Progenitor cell of endocrine pancreas (in vitro differentiated cells): Measurements from ENCODE around the gene LPCAT3. TPM values are rescaled to one million over a fixed set of nuclear protein-coding genes. Genes with fewer than 3 reads are reported as not detected.

ENCODE experiments used
- DNase-seq: peaks from one replicate; pipeline ENCODE4 v3.0.0; 2021; ENCODE audit warnings: low spot score; ENCODE audit not compliant: unreplicated experiment
- H3K27ac Mint-ChIP-seq: 2 replicates; pipeline ENCODE4 v1.8.0; 2021; ENCODE audit warnings: mild to moderate bottlenecking, moderate library complexity, mixed read lengths
- H3K27me3 Mint-ChIP-seq: 2 replicates; pipeline ENCODE4 v1.8.0; 2021; ENCODE audit warnings: mixed read lengths
- H3K36me3 Mint-ChIP-seq: 2 replicates; pipeline ENCODE4 v1.8.0; 2022; ENCODE audit warnings: mixed read lengths; ENCODE audit not compliant: insufficient read depth
- H3K4me1 Mint-ChIP-seq: 2 replicates; pipeline ENCODE4 v1.8.0; 2021; ENCODE audit warnings: low read depth, mixed read lengths
- H3K4me3 Mint-ChIP-seq: 2 replicates; pipeline ENCODE4 v1.8.0; 2021; ENCODE audit warnings: low read depth, mild to moderate bottlenecking, moderate library complexity, mixed read lengths
- H3K9me3 Mint-ChIP-seq: 2 replicates; pipeline ENCODE4 v1.8.0; 2021; ENCODE audit warnings: low read depth, mixed read lengths
- total RNA-seq: library from RNA; stranded (reverse); gene quantifications from 2 replicates; pipeline ENCODE4 v1.2.1, GENCODE V29; 2021
- TF ChIP-seq, protein P1 (sequence below): fragments of 200-600 bp; sonication (generic); IDR thresholded peaks from one replicate; pipeline ENCODE4 v1.5.0; 2021; ENCODE audit warnings: antibody characterized with exemption, mild to moderate bottlenecking; ENCODE audit not compliant: unreplicated experiment

The LPCAT3 gene
- total RNA-seq, 1 donor from 2014 or later = 81.8 TPM

DNA sequence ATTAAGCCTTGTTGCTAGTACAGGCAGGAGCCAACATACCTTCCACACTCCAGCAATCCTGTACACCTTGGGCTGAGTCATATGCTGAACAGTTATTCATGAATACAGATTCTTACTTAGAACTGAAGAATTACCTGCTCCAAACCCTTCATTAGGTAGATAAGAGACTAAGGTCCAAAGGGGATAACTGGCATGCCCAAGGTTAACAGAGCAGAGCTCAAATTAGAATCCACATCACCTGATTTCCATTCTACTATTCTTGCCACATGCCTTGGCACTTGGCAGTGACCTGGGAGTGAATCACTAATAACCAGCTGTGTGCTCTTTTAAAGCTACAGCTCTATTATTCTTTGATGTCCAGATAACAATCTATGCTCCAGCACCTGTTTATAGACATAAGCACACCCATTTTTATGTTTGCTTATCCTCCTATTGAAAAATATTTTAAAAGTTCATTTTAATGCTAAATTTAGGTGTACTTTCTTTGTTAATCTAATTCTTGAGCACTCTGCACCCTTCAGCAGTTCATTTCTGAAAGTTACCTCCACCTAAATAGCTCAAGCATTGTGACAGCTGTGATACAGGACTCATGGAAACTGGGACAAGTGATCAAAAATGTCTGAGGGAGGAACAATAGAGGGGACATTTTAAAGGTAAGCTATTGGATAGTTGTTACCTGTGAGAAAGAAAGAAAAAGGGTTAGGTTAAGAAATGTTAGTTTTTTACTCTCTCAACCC is 19.4 kb downstream of the LPCAT3 start:
- Mint-ChIP-seq H3K9me3 (no peaks in the 10 kb centered on the region), H3K4me3 (no peak overlapping the region), H3K36me3 (peaks cover 16% of the 10 kb centered on the region), H3K27me3 (no peaks in the 10 kb centered on the region), H3K4me1 (peaks cover 3% of the 10 kb centered on the region), H3K27ac (no peak overlapping the region)
- TF ChIP-seq, protein P1, sequence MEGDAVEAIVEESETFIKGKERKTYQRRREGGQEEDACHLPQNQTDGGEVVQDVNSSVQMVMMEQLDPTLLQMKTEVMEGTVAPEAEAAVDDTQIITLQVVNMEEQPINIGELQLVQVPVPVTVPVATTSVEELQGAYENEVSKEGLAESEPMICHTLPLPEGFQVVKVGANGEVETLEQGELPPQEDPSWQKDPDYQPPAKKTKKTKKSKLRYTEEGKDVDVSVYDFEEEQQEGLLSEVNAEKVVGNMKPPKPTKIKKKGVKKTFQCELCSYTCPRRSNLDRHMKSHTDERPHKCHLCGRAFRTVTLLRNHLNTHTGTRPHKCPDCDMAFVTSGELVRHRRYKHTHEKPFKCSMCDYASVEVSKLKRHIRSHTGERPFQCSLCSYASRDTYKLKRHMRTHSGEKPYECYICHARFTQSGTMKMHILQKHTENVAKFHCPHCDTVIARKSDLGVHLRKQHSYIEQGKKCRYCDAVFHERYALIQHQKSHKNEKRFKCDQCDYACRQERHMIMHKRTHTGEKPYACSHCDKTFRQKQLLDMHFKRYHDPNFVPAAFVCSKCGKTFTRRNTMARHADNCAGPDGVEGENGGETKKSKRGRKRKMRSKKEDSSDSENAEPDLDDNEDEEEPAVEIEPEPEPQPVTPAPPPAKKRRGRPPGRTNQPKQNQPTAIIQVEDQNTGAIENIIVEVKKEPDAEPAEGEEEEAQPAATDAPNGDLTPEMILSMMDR = no peak
- no peak for DNase-seq

DNA sequence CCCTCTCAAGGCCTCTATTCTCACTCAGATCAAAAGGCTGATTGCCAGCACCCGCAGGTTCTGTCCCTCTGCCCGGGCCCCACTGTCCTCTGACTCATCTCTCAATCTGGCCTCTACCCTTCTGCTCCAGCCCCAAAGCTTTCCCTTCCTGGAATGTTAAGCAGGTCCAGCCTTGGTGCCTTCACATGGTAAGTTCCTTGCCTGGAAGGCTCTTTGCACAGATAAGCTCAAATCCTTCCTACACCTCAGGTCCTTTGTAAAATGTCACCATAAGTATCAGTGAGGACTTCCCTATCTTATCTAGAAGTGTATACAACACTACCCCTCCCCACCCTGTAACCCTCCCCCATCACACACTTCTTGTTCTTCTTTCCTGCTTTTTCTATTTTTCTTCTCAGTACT is 22.2 kb downstream of the LPCAT3 start:
- Mint-ChIP-seq H3K27me3 (no peaks in the 10 kb centered on the region), H3K36me3 (peaks cover 16% of the 10 kb centered on the region), H3K4me1 (peaks cover 3% of the 10 kb centered on the region), H3K9me3 (no peaks in the 10 kb centered on the region), H3K4me3 (no peak overlapping the region), H3K27ac (no peak overlapping the region)
- TF ChIP-seq, protein P1 = no peak
- DNase-seq = no peak

DNA sequence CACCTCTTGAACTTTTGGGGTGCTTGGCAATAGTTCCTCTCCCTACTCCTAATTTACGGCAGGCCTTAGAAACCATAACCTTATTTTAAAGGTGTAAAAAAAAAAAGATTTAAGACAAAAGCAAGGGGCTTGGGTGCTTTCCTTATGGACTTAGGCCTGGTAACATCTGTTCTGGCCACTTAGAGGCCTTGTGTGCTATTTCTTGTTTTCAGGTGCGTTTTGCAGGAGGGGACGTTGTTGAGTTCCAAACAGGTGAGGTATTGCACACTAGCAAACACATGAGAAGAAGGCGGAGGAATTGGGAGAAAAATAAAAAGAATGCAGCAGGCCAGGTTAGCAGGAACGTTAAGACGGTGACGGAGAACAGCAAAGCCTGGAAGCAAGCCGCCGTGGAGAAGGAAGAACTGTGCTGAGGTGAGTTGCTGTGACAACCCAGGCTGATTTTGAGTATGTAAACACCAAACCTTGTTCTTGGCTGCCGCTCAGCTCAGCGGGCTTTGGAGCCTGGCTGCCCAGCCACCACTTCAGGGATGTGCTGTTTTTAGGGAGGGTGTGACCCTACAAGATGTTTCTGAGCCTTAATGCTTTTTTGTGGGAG is 30.2 kb downstream of the LPCAT3 start:
- peak overlapping the region; percentile 67 for H3K27ac Mint-ChIP-seq
- H3K36me3 Mint-ChIP-seq = peaks cover 14% of the 10 kb centered on the region
- no peak overlapping the region for H3K4me3 Mint-ChIP-seq
- no peak for DNase-seq
- H3K27me3 Mint-ChIP-seq = no peaks in the 10 kb centered on the region
- peaks cover 3% of the 10 kb centered on the region for H3K4me1 Mint-ChIP-seq
- TF ChIP-seq, protein P1 = no peak
- no peaks in the 10 kb centered on the region for H3K9me3 Mint-ChIP-seq

DNA sequence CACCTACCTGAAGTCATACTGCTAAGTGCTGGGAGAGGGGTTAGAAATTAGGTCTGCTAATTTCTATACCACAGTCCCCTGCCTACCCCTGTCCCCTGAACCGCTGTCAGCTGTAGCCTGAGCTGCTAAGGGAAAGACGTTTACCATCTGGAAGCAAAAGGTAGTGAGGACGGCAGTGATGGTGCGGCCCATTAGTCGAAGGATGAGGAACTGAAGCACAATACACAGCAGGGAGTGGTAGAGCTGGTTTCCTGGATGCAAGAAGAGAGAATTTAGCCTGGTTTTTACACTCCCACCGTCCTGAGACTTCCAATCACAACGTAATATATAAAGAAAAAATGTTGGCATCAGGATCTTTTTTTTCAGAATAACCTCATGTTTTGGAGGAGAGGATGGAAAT is 35.7 kb downstream of the LPCAT3 start:
- Mint-ChIP-seq H3K4me3 (no peak overlapping the region), H3K36me3 (peaks cover 19% of the 10 kb centered on the region), H3K4me1 (peaks cover 17% of the 10 kb centered on the region), H3K27me3 (no peaks in the 10 kb centered on the region), H3K27ac (peak overlapping the region; percentile 95), H3K9me3 (no peaks in the 10 kb centered on the region)
- no peak for DNase-seq
- TF ChIP-seq, protein P1 = no peak

DNA sequence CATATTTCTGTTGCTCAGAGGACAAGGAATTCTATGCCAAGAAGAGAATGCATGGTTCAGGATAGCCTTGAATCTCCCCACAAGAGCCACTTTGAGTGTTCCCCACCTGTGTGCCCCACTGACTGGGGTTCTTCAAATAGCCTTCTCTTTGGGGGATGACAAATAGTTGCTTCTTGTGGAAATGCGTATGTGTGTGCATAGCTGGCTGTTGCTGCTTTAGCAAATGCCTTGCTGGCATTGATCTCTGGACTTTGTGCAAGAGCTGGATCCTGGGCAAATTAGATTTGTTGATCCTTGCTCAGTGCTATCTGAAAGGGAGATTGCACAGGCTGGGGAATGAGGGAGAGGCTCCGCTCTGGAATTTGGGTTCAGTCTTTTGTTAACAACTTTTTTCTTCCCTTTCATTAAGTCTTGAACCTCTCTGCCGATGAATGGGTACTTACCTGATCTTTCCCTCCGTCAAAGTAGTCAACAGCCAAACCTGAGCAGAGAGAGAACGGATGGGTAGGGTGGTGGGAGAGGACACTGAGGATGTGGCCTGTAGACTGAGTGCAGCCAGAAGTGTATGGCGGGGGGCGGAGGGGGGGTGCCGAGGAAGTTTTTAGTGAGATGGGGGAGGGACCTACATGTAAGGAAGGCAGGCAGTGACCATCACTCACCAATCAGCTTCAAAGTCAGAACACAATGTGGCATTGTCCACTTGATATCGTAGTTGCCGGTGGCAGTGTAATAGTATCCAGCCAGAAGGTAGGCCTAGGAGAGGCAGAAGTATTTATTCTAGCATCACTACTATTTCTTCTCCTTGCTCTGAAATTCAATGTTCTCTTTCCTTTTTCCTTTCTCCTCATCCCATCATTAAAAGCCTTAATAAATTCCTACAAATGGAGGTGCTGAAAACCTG is 36.9 kb downstream of the LPCAT3 start:
- TF ChIP-seq, protein P1 = no peak
- Mint-ChIP-seq H3K4me3 (peak overlapping the region; percentile 19), H3K4me1 (peaks cover 17% of the 10 kb centered on the region), H3K27ac (peak overlapping the region; percentile 95), H3K36me3 (peaks cover 26% of the 10 kb centered on the region), H3K9me3 (no peaks in the 10 kb centered on the region), H3K27me3 (no peaks in the 10 kb centered on the region)
- DNase-seq = no peak
